ENCODE data around the gene MUC6.

MUC6 gene

GRCh38 chr11:1007279-1007678 lies 29.2 kb downstream of the MUC6 start:
- no peak overlapping the region for H3K4me3 ChIP-seq (ENCODE audit: low read length)
- no peak for DNase-seq (ENCODE audit: low read depth)
- TF ChIP-seq CTCF (IDR thresholded peaks at IDR 0.05; ENCODE audit: insufficient read depth, low read depth, low read length, missing control alignments): no peak

DNA sequence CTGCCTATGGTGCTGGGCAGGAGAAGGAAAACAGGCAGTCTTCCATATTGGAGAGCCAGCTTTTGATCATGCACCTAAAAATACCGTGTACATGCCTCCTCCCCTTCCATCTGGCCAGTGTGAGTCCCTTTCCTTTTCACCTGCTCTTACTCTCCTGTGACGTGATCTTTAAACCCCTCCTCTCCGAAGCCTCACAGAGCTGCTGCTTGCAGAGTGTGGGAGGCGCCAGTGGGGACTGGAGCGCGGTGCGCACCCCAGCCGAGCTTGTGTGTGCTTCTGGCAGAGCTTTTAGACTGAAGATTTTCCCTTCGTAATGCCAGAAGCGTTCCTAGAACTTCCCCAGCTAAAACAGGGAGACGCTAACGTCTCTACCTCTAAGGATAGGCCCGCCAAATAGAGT lies 29.8 kb downstream of the MUC6 start:
- DNase-seq (ENCODE audit: low read depth): no peak

GRCh38 chr11:1005928-1006327 lies 30.6 kb downstream of the MUC6 start:
- TF ChIP-seq CTCF (IDR thresholded peaks at IDR 0.05; ENCODE audit: insufficient read depth, low read depth, low read length, missing control alignments): no peak

More for the DNA sequence above, 29.8 kb downstream of the MUC6 start:
- TF ChIP-seq CTCF (IDR thresholded peaks at IDR 0.05; ENCODE audit: insufficient read depth, low read depth, low read length, missing control alignments): no peak
- H3K4me3 ChIP-seq (ENCODE audit: low read length): no peak overlapping the region

DNA sequence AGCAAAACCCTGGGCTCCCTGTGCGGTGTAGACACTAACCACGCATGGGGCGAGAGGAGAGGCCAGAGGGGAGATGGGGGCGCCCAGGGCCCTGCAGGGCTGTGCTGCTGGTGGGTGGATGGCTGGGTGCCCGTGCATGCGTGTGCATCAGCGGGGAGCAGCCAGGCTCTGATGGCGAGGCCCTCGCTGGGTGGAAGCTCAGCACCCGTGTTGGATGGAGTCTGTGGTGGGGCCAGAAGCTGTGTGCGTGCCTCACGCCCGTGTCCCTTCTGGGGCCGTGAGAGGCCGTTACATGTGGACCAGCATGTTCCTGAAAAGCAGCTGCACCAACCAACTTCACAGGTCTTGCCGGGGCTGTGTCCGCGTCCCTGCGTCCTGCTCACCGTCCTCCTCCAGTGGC lies 33.4 kb downstream of the MUC6 start:
- DNase-seq (ENCODE audit: low read depth): no peak
- H3K4me3 ChIP-seq (ENCODE audit: low read length): no peak overlapping the region
- no peak for TF ChIP-seq CTCF (IDR thresholded peaks at IDR 0.05; ENCODE audit: insufficient read depth, low read depth, low read length, missing control alignments)

More at GRCh38 chr11:1005928-1006327, 30.6 kb downstream of the MUC6 start:
- DNase-seq (ENCODE audit: low read depth): peak; percentile 67
- H3K4me3 ChIP-seq (ENCODE audit: low read length): no peak overlapping the region

DNA sequence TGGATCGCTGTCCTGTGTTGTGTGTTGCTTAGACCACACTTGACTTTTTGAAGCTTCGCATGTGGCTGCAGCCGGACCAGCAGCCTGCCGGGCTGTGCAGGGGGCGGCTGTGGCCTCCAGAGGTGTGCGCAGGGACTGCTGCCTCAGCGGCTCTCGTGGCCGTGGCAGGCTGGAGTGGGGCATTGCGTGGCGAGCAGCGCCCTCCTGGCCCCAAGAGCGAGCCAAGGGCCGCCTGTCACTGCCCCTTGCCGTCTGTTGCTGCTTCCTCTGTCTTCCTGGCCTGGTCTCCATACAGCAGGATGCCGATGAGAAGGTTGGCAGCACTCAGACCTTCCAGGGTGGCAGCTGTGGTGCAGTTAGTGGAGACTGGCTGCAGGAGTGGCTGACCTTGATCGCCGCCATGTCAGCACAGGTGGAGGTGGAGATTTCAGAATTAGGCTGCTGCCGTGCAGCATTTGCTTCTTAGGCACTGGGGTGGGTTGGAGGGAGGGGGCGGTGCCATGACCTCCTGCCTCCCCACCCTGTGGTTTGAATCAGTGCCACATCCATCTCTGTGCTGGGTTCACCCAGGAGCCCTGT lies 34.0 kb downstream of the MUC6 start:
- no peak for TF ChIP-seq CTCF (IDR thresholded peaks at IDR 0.05; ENCODE audit: insufficient read depth, low read depth, low read length, missing control alignments)
- no peak overlapping the region for H3K4me3 ChIP-seq (ENCODE audit: low read length)
- DNase-seq (ENCODE audit: low read depth): no peak

DNA sequence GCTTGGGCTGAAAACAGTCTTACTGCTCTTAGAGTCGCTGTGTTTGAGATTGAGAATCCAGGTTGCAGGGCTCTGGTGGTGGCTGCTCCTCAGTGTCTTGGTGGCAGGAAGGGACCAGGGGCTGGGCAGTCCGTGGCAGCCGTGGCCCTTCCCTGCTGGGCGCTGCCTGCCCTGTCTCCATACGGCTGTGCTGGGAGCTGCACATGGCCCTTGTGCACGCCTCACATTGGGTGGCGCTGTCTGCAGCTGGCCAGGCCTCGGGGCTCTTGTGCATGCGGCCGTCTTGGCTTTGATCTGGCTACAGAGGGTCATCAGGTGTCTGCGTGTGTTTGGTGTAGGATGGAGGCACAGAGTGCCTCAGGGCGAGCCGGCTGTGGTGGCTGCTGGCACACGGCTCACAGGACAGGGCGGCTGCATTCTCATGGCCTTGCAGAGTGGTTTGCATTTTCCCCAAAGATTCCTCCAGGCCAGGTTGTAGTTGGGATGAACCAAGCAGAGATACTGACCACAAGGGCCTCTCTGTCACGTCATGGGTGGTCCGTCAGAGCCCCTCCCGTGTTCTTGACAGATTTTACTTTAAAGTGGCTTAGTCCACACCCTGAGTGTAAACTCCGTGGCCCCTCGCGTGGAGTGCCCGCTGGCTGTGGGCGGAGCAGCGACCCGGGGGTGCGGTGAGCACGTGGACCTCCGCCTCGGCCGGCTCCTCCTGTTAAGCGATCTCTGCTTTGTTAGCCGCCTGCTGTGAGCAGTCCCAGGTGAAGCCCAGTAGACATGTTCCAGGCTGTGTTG lies 34.7 kb downstream of the MUC6 start:
- no peak for TF ChIP-seq CTCF (IDR thresholded peaks at IDR 0.05; ENCODE audit: insufficient read depth, low read depth, low read length, missing control alignments)
- DNase-seq (ENCODE audit: low read depth): no peak
- no peak overlapping the region for H3K4me3 ChIP-seq (ENCODE audit: low read length)

Measured in epithelial cell of esophagus (primary cell).